Pancreas (tissue), 10 donors: ENCODE measurements around the gene MRPS2. TPM values are rescaled to one million over a fixed set of nuclear protein-coding genes. Genes with fewer than 3 reads are reported as not detected.

Experiments used
- ATAC-seq, 4 donors: fragments of 200-7000 bp; cut with Tn5 transposase; one replicate each; pipeline versions ENCODE4 v1.8.0 to v1.9.1; 2020; ENCODE audit warnings: mild to moderate bottlenecking in 4 of 4, moderate library complexity in 4 of 4
- DNase-seq, 6 donors: peaks; one replicate each; pipeline ENCODE4 v3.0.0-alpha.2; 2020
- FAIRE-seq: peaks from 2 replicates; lab custom pipeline; 2012; peaks lifted over from hg19 to GRCh38; lab: Jason Lieb, UNC
- H3K27ac ChIP-seq, 4 donors: fragments of 200-600 bp; sonication (generic); 1 replicate in 3 of 4; 2 replicates in 1 of 4; pipeline versions ENCODE4 v1.5.0 to v1.8.0; 2020
- H3K27me3 ChIP-seq, 4 donors: fragments of 200-600 bp; one replicate each; pipeline ENCODE4 v1.8.0; 2021
- H3K36me3 ChIP-seq, 3 donors: fragments of 200-600 bp; sonication (generic) in 1 of 3; one replicate each; pipeline versions ENCODE4 v1.5.0 to v1.8.0; 2020 to 2021
- H3K4me1 ChIP-seq, 3 donors: fragments of 200-600 bp; one replicate each; pipeline ENCODE4 v1.8.0; 2021
- H3K4me3 ChIP-seq, 4 donors: fragments of 200-600 bp; sonication (generic) in 2 of 4; one replicate each; pipeline versions ENCODE4 v1.5.0 to v1.8.0; 2020 to 2021
- H3K9me3 ChIP-seq, 4 donors: fragments of 200-600 bp; one replicate each; pipeline ENCODE4 v1.8.0; 2021
- WGBS, 2 donors: extraction: QIAGEN DNeasy Blood & Tissue Kit; methylation state at CpG; one replicate each; pipeline ENCODE4 v1.1.7; 2013; 5-methylcytosine and 5-hydroxymethylcytosine counted together
- intact Hi-C, 3 donors: fragments of 100-400 bp; cut with DNase I; formaldehyde crosslinking; loops; one replicate each; pipeline versions ENCODE4 v1.11.1 to v1.14.2; 2022
- polyA plus RNA-seq, 2 donors: library from polyadenylated mRNA; stranded (reverse); fragments of 200-250 nt; gene quantifications; one replicate each; pipeline ENCODE4 v1.2.3, GENCODE V29; 2013
- total RNA-seq, 6 donors: library from RNA; stranded (reverse); fragmentation: NEBNext Ultra II Directional in 4 of 6; extraction: Animal tissue kit (Norgen Biotek cat#: 25700) in 4 of 6; gene quantifications; one replicate each; pipeline versions ENCODE4 v1.2.1 to v1.2.4, GENCODE V29; 2021 to 2023
- TF ChIP-seq, protein P1 (sequence below), 4 donors: fragments of 200-600 bp; sonication (generic) in 3 of 4; IDR thresholded peaks; one replicate each; pipeline versions ENCODE4 v1.5.0 to v1.8.0; 2021; ENCODE audit warnings: antibody characterized with exemption in 4 of 4
- donor health status: healthy with polysubstance abuse.
- donor health status: DM: no; HTN: no; CAD: no; lungs with moderate emphysema.
- donor health status: DM: no; HTN: no; CAD: no.
- donor health status: control.
- donor health status: control.
- donor health status: Bipolar disorder and iron deficiency.
- donor health status: DM: yes; HTN: yes; CAD: no.
- donor health status: DM: no; HTN: no; CAD: no.
- donor health status: DM: no; HTN: no; CAD: no.
- donor health status: DM: yes; HTN: yes; CAD: no.

MRPS2 gene
- total and polyA plus RNA-seq, 8 donors, result 16.0 to 34.9 (median 19.1) TPM

DNA sequence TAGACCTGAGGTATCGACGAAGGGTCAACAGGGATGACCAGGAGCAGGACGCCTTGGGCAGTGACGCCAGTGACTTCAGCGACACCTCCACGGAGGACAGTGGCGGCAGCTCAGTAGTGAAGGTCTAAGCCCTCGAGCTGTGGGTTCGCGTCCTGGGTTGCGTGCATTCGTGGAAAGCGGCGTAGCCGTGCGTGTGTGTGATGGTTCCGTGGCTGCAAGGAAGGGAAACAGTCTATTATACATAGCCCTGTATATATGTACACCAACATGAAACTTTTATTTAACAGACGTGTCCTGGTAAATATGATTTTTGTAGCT lies 12.5 kb upstream of the MRPS2 start:
- Histone ChIP-seq H3K27me3 (no peaks in the 10 kb centered on the region), H3K4me1 (no peaks in the 10 kb centered on the region), H3K36me3 (peaks cover 0 to 49% (median 22%) of the 10 kb centered on the region in 3 donors), H3K4me3 (no peak overlapping the region), H3K27ac (no peak overlapping the region), H3K9me3 (no peaks in the 10 kb centered on the region)
- 96 to 97% methylated on average over 18 of the region's 18 CpGs for WGBS, 2 donors
- intact Hi-C loops, result no loop called here
- TF ChIP-seq, protein P1, sequence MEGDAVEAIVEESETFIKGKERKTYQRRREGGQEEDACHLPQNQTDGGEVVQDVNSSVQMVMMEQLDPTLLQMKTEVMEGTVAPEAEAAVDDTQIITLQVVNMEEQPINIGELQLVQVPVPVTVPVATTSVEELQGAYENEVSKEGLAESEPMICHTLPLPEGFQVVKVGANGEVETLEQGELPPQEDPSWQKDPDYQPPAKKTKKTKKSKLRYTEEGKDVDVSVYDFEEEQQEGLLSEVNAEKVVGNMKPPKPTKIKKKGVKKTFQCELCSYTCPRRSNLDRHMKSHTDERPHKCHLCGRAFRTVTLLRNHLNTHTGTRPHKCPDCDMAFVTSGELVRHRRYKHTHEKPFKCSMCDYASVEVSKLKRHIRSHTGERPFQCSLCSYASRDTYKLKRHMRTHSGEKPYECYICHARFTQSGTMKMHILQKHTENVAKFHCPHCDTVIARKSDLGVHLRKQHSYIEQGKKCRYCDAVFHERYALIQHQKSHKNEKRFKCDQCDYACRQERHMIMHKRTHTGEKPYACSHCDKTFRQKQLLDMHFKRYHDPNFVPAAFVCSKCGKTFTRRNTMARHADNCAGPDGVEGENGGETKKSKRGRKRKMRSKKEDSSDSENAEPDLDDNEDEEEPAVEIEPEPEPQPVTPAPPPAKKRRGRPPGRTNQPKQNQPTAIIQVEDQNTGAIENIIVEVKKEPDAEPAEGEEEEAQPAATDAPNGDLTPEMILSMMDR (IDR thresholded peaks at IDR 0.05), result no peak
- no peak for DNase-seq
- no peak for FAIRE-seq
- ATAC-seq, result no peak

- Histone ChIP-seq H3K27ac (no peak overlapping the region), H3K9me3 (no peaks in the 10 kb centered on the region), H3K4me3 (no peak overlapping the region), H3K27me3 (no peaks in the 10 kb centered on the region), H3K4me1 (no peaks in the 10 kb centered on the region), H3K36me3 (peaks cover 0 to 47% (median 22%) of the 10 kb centered on the region in 3 donors)
- WGBS, 2 donors, result 91% methylated on average over 17 of the region's 17 CpGs
- FAIRE-seq (no peak), ATAC-seq (no peak), DNase-seq (peak in 2 of 6 donors; percentile 29 to 39)
- TF ChIP-seq, protein P1 (IDR thresholded peaks at IDR 0.05), result no peak
- intact Hi-C loops, result no loop called here
These were observed 12.0 kb upstream of the MRPS2 start for GRCh38 chr9:135488527-135488926.

DNA sequence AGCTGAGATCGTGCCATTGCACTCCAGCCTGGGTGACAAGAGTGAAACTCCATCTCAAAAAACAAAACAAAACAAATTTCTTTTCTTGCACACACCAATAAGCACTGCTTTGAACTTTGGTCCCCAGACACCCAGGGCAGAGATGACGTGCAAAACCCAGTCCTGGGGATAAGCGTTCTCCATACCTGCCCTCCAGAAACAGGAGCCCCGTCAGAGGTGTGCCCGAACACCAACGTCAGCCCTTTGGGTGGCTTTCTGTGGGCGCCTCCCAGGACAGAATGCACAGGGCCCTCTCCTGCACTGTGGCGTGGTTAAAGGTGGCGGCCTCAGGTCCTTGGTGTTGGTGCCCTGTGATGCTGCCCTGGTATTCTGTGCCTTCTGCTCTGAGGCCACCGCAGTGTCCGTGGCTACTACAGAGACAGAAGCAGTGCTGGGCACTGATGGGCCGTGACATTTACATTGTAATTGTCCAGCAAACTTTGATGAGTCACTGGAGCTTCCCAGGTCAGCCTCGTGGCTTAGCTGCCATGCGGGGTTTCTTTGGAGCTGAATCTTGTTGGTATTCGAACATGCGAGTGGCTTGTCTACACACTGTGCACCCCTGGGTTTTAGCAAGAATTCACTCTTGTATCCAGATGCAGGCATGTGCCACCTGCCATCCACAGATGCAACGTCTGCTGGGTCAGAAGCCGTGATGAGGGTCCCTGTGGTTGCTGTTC lies 11.1 kb upstream of the MRPS2 start:
- DNase-seq (peak in 2 of 6 donors; percentile 28 to 41), ATAC-seq (no peak), FAIRE-seq (no peak)
- no peaks in the 10 kb centered on the region for H3K9me3 ChIP-seq
- H3K4me3 ChIP-seq, result no peak overlapping the region
- TF ChIP-seq, protein P1 (IDR thresholded peaks at IDR 0.05), result no peak
- H3K27ac ChIP-seq, result no peak overlapping the region
- intact Hi-C loops, result no loop called here
- 91% methylated on average over 18 of the region's 18 CpGs for WGBS, 2 donors
- H3K27me3 ChIP-seq, result no peaks in the 10 kb centered on the region
- no peaks in the 10 kb centered on the region for H3K4me1 ChIP-seq
- peaks cover 0 to 40% (median 19%) of the 10 kb centered on the region in 3 donors for H3K36me3 ChIP-seq

- WGBS, 2 donors, result 90 to 94% methylated on average over 16 of the region's 16 CpGs
- peak in 2 of 6 donors; percentile 15 to 23 for DNase-seq
- no peaks in the 10 kb centered on the region for H3K4me1 ChIP-seq
- H3K27me3 ChIP-seq, result no peaks in the 10 kb centered on the region
- no peak overlapping the region for H3K27ac ChIP-seq
- peaks cover 0 to 30% (median 10%) of the 10 kb centered on the region in 3 donors for H3K36me3 ChIP-seq
- TF ChIP-seq, protein P1 (IDR thresholded peaks at IDR 0.05), result no peak
- intact Hi-C loops, result no loop called here
- no peak for FAIRE-seq
- no peak overlapping the region for H3K4me3 ChIP-seq
- ATAC-seq, result no peak
- no peaks in the 10 kb centered on the region for H3K9me3 ChIP-seq
These were observed 10.2 kb upstream of the MRPS2 start for GRCh38 chr9:135490166-135490870.
